Hepatocyte (in vitro differentiated cells): ENCODE data around the gene ATXN7L3. TPM values are rescaled to one million over a fixed set of nuclear protein-coding genes. Genes with fewer than 3 reads are reported as not detected.

Experiments
- DNase-seq: peaks from one replicate; pipeline ENCODE4 v3.0.0-alpha.2; 2016; ENCODE audit warnings: low spot score
- H2AFZ ChIP-seq: fragments of 200-600 bp; sonication (generic); 2 replicates; pipeline ENCODE4 v1.6.0; 2016; ENCODE audit warnings: antibody characterized with exemption, mild to moderate bottlenecking
- H3K27ac ChIP-seq: fragments of 200-600 bp; sonication (generic); 2 replicates; pipeline ENCODE4 v1.5.1; 2016; ENCODE audit warnings: mild to moderate bottlenecking
- H3K27me3 ChIP-seq: fragments of 200-600 bp; sonication (generic); 2 replicates; pipeline ENCODE4 v1.6.1; 2016
- H3K36me3 ChIP-seq: fragments of 200-600 bp; sonication (generic); replicated peaks from 2 replicates; pipeline ENCODE4 v1.5.1; 2016; ENCODE audit warnings: low read depth; ENCODE audit not compliant: insufficient read depth
- H3K4me1 ChIP-seq: fragments of 200-600 bp; sonication (generic); 2 replicates; pipeline ENCODE4 v1.5.1; 2016; ENCODE audit warnings: mild to moderate bottlenecking, moderate library complexity; ENCODE audit not compliant: insufficient read depth
- H3K4me2 ChIP-seq: fragments of 200-600 bp; sonication (generic); 2 replicates; pipeline ENCODE4 v1.6.0; 2016
- H3K4me3 ChIP-seq: fragments of 200-600 bp; sonication (generic); 2 replicates; pipeline ENCODE4 v1.5.1; 2016; ENCODE audit warnings: mild to moderate bottlenecking
- H3K79me2 ChIP-seq: fragments of 200-600 bp; sonication (generic); 2 replicates; pipeline ENCODE4 v1.6.0; 2017; ENCODE audit warnings: mild to moderate bottlenecking
- H3K9me2 ChIP-seq: fragments of 200-600 bp; sonication (generic); replicated peaks from 2 replicates; pipeline ENCODE4 v1.6.0; 2017; ENCODE audit warnings: mild to moderate bottlenecking; ENCODE audit not compliant: insufficient read depth
- H3K9me3 ChIP-seq: fragments of 200-600 bp; sonication (generic); 2 replicates; pipeline ENCODE4 v1.5.1; 2016; ENCODE audit warnings: low read depth, mild to moderate bottlenecking
- H4K20me1 ChIP-seq: fragments of 200-600 bp; sonication (generic); 2 replicates; pipeline ENCODE4 v1.6.0; 2016; ENCODE audit warnings: mild to moderate bottlenecking; ENCODE audit not compliant: insufficient read depth, poor library complexity, severe bottlenecking
- EZH2 ChIP-seq: fragments of 200-600 bp; sonication (generic); IDR thresholded peaks from 2 replicates; pipeline ENCODE4 v1.6.1; 2016; ENCODE audit warnings: antibody characterized with exemption, mild to moderate bottlenecking, borderline replicate concordance
- EZH2phosphoT487 ChIP-seq: fragments of 200-600 bp; sonication (generic); IDR thresholded peaks from one replicate; pipeline ENCODE4 v1.6.1; 2018; ENCODE audit warnings: antibody characterized with exemption, mild to moderate bottlenecking, low read depth, moderate library complexity; ENCODE audit not compliant: unreplicated experiment, severe bottlenecking
- WGBS: methylation state at CpG from one replicate; pipeline ENCODE4 v1.1.6; 2016; ENCODE audit warnings: low lambda C conversion rate; ENCODE audit errors: missing lambda C conversion rate; 5-methylcytosine and 5-hydroxymethylcytosine counted together
- polyA plus RNA-seq: library from polyadenylated mRNA; unstranded; fragments of >200 nt; fragmentation: Nextera tagmentation; extraction: Ambion mirVana; gene quantifications from 2 replicates; pipeline ENCODE4 v1.2.1, GENCODE V29; 2016
- total RNA-seq: library from RNA; depleted of rRNA; stranded (reverse); fragments of >200 nt; gene quantifications from 2 replicates; pipeline ENCODE4 v1.2.3, GENCODE V29; 2014
- TF ChIP-seq, protein P1 (sequence below): fragments of 200-600 bp; sonication (generic); IDR thresholded peaks from 2 replicates; pipeline ENCODE4 v1.5.1; 2016; ENCODE audit warnings: antibody characterized with exemption, mild to moderate bottlenecking; ENCODE audit not compliant: poor library complexity

The ATXN7L3 gene
- total and polyA plus RNA-seq, 2 experiments from 2014 or later, result 28.7 to 64.0 TPM

GRCh38 chr17:44184212-44184810 is 15.4 kb downstream of the ATXN7L3 start:
- Histone ChIP-seq H3K27ac (no peak overlapping the region), H3K9me2 (no peaks in the 10 kb centered on the region), H3K27me3 (no peaks in the 10 kb centered on the region), H2AFZ (no peak overlapping the region), H3K4me2 (peak overlapping the region; percentile 83), H3K36me3 (no peaks in the 10 kb centered on the region), H3K9me3 (no peaks in the 10 kb centered on the region), H4K20me1 (no peaks in the 10 kb centered on the region), H3K79me2 (peaks cover 51% of the 10 kb centered on the region), H3K4me1 (peaks cover 20% of the 10 kb centered on the region), H3K4me3 (no peak overlapping the region)
- no peak for DNase-seq
- WGBS, result 96% methylated on average over 8 of the region's 8 CpGs
- no peak for TF ChIP-seq EZH2phosphoT487
- TF ChIP-seq, protein P1, sequence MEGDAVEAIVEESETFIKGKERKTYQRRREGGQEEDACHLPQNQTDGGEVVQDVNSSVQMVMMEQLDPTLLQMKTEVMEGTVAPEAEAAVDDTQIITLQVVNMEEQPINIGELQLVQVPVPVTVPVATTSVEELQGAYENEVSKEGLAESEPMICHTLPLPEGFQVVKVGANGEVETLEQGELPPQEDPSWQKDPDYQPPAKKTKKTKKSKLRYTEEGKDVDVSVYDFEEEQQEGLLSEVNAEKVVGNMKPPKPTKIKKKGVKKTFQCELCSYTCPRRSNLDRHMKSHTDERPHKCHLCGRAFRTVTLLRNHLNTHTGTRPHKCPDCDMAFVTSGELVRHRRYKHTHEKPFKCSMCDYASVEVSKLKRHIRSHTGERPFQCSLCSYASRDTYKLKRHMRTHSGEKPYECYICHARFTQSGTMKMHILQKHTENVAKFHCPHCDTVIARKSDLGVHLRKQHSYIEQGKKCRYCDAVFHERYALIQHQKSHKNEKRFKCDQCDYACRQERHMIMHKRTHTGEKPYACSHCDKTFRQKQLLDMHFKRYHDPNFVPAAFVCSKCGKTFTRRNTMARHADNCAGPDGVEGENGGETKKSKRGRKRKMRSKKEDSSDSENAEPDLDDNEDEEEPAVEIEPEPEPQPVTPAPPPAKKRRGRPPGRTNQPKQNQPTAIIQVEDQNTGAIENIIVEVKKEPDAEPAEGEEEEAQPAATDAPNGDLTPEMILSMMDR, result no peak
- no peak for TF ChIP-seq EZH2

- no peak overlapping the region for H3K4me3 ChIP-seq
These were observed 16.7 kb downstream of the ATXN7L3 start for GRCh38 chr17:44183024-44183423.

DNA sequence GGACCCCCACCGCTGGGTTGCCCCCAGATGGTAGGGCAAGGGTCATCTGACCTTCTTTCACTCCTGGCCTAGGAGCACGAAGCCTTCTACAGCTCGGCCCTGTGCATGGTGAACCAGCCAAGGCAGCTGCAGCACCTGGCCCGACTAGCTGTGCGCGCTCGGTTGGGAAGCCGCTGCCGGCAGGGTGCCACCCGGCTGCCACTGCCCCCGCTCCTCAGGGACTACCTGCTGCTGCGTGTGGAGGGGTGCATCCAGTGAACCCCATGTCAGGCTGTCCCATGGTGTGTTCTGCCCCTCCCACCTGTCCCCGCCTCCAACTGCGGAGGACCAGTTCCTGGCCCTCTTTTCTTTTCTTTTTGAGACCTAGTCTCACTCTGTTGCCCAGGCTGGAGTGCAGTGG is 21.6 kb downstream of the ATXN7L3 start:
- H3K79me2 ChIP-seq, result peaks cover 4% of the 10 kb centered on the region
- no peaks in the 10 kb centered on the region for H3K27me3 ChIP-seq
- H3K36me3 ChIP-seq, result no peaks in the 10 kb centered on the region
- H3K4me3 ChIP-seq, result no peak overlapping the region
- H3K27ac ChIP-seq, result no peak overlapping the region
- H2AFZ ChIP-seq, result no peak overlapping the region
- no peaks in the 10 kb centered on the region for H3K9me3 ChIP-seq
- H3K4me2 ChIP-seq, result no peak overlapping the region
- WGBS, result 99% methylated on average over 14 of the region's 14 CpGs
- DNase-seq, result no peak
- TF ChIP-seq, protein P1, result no peak
- TF ChIP-seq EZH2phosphoT487 (no peak), EZH2 (no peak)
- H3K9me2 ChIP-seq, result no peaks in the 10 kb centered on the region
- no peaks in the 10 kb centered on the region for H3K4me1 ChIP-seq
- no peaks in the 10 kb centered on the region for H4K20me1 ChIP-seq

More at GRCh38 chr17:44183024-44183423, 16.7 kb downstream of the ATXN7L3 start:
- H3K27ac ChIP-seq, result no peak overlapping the region
- no peak for TF ChIP-seq EZH2phosphoT487
- TF ChIP-seq, protein P1, result no peak
- TF ChIP-seq EZH2, result no peak
- H3K9me2 ChIP-seq, result no peaks in the 10 kb centered on the region
- no peaks in the 10 kb centered on the region for H4K20me1 ChIP-seq
- no peaks in the 10 kb centered on the region for H3K27me3 ChIP-seq
- peaks cover 40% of the 10 kb centered on the region for H3K79me2 ChIP-seq
- H3K9me3 ChIP-seq, result no peaks in the 10 kb centered on the region
- H3K36me3 ChIP-seq, result no peaks in the 10 kb centered on the region
- 100% methylated on average over 2 of the region's 2 CpGs for WGBS
- no peak overlapping the region for H2AFZ ChIP-seq
- DNase-seq, result no peak
- H3K4me1 ChIP-seq, result peaks cover 16% of the 10 kb centered on the region
- no peak overlapping the region for H3K4me2 ChIP-seq

DNA sequence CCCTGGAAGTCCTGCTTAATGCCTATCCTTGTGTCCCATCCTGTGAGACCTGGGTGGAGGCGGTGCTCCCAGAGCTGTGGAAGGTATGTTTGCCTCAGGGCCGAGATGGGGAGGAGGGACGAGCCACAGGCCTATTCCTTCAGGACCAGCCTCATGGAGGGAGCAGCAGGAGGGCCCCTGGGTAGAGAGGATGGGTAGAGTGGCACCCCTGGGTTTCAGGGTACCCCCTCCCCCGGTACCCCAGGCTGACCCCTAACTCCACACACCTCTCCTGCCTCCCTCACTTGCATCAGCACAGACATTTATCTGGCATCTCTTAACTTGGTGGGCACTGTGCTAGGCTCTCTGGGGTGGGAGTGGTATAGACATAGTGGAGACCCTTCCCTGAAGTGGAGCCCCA is 22.0 kb downstream of the ATXN7L3 start:
- no peaks in the 10 kb centered on the region for H3K27me3 ChIP-seq
- no peak for DNase-seq

More for the DNA sequence above, 22.0 kb downstream of the ATXN7L3 start:
- no peaks in the 10 kb centered on the region for H3K79me2 ChIP-seq
- H3K4me1 ChIP-seq, result no peaks in the 10 kb centered on the region
- no peaks in the 10 kb centered on the region for H4K20me1 ChIP-seq
- no peak overlapping the region for H3K4me3 ChIP-seq
- H3K27ac ChIP-seq, result no peak overlapping the region
- no peaks in the 10 kb centered on the region for H3K36me3 ChIP-seq
- H3K4me2 ChIP-seq, result no peak overlapping the region
- 94% methylated on average over 4 of the region's 4 CpGs for WGBS
- no peaks in the 10 kb centered on the region for H3K9me3 ChIP-seq
- no peak overlapping the region for H2AFZ ChIP-seq
- TF ChIP-seq EZH2, result no peak
- TF ChIP-seq, protein P1, result no peak
- no peak for TF ChIP-seq EZH2phosphoT487
- no peaks in the 10 kb centered on the region for H3K9me2 ChIP-seq
